ENCODE data around the gene PLPP7. TPM values are rescaled to one million over a fixed set of nuclear protein-coding genes. Genes with fewer than 3 reads are reported as not detected.

Gene PLPP7
- total RNA-seq, 2 experiments from 2014 or later: not detected

DNA sequence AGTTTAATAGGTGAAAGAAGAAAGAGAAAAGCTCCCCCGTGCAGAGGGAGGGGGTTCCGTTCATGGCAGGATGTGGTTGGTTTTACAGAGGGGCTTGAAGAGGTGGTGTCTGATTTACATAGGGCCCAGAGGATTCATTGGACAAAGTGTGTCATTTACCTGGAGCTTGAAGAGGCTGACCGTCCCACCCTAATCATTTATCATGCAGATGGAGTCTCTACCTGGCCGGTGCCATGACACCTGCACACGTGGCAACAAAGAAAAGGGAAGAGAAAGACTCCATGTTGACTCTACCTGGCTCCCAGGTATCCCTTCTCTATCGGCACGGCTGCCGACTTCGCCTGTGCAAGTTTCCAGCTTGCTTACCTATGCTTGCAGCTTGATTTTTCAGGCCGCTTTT is 69.0 kb downstream of the PLPP7 start:
- no peak overlapping the region for H3K27ac Mint-ChIP-seq
- no peaks in the 10 kb centered on the region for H3K9me3 Mint-ChIP-seq
- H3K4me3 Mint-ChIP-seq: no peak overlapping the region
- no peaks in the 10 kb centered on the region for H3K27me3 Mint-ChIP-seq
- H3K4me1 Mint-ChIP-seq: peaks cover 9% of the 10 kb centered on the region
- H3K36me3 Mint-ChIP-seq (ENCODE audit: low read depth): no peaks in the 10 kb centered on the region
- no peak for DNase-seq
- POLR2A ChIA-PET: interaction anchor here (1.4 kb wide), 1 partner anchor 14 kb away, joined by 4 read pairs; no protein-coding TSS in a partner anchor
- CTCF ChIA-PET: interaction anchor here (1.1 kb wide), 1 partner anchor 9 kb away, joined by 6 read pairs; no protein-coding TSS in a partner anchor

Other genes with a start within 250 kb of the PLPP7 start
- gene AIF1L, start 193.2 kb upstream of the PLPP7 start, total RNA-seq: under 1 TPM; 0.30 to 0.50 TPM
- gene NUP214, start 164.1 kb upstream of the PLPP7 start, total RNA-seq: 10 to 100 TPM; 43.8 to 51.3 TPM
- gene FAM78A, start 13.2 kb upstream of the PLPP7 start, total RNA-seq: 10 to 100 TPM; 86.5 to 88.7 TPM
- 100 to 1,000 TPM; 178 to 190 TPM for gene PRRC2B, start 104.4 kb downstream of the PLPP7 start, total RNA-seq
- gene POMT1, start 213.2 kb downstream of the PLPP7 start, total RNA-seq: 10 to 100 TPM; 52.5 to 53.8 TPM
- gene UCK1, start 241.5 kb downstream of the PLPP7 start, total RNA-seq: 10 to 100 TPM; 23.8 to 24.6 TPM